Measurements from ENCODE around the gene CNOT1. TPM values are rescaled to one million over a fixed set of nuclear protein-coding genes. Genes with fewer than 3 reads are reported as not detected.
"Not testable (repeated sequence)": the region's sequence is repeated elsewhere in the genome, so short reads cannot be mapped to it uniquely, and the experiment has no call there.

Gene CNOT1
- polyA plus RNA-seq, 1 donor (not counting 4 experiments of a cell fraction or from before 2014, with no cell fraction given), result 163 TPM

DNA sequence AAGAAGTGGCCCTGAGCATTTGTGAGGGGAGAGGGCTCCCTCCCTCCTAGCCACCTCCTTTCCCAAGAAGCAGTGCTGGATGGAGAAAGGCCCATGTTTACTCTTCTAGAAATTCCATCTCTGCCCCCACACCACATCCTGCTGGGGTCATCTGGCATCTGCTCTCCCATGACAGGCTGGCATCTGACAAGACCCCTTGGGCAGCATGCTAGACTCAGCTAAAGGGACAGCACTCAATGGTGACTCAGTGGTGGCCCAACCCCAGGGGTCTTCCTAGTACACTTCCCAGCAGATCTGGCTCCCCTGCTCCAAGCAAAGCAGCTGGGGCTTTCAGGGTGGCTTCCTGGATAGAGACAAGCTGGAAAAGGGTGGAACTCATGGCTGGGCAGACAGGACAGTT, 40.6 kb upstream of the CNOT1 start:
- Histone ChIP-seq H3K4me1 (ENCODE audit: control insufficient read depth, extremely low read depth, insufficient read depth, low read length) (no peaks in the 10 kb centered on the region), H3K27ac (ENCODE audit: control insufficient read depth, insufficient read depth, low read length) (no peak overlapping the region), H3K9me1 (ENCODE audit: control insufficient read depth, extremely low read depth, insufficient read depth, low read length) (no peaks in the 10 kb centered on the region), H2AFZ (ENCODE audit: control insufficient read depth, low read length) (no peak overlapping the region), H3K9ac (ENCODE audit: control insufficient read depth, extremely low read depth, insufficient read depth, low read length) (no peak overlapping the region), H3K9me3 (ENCODE audit: control insufficient read depth, low read depth, low read length) (no peaks in the 10 kb centered on the region), H3K79me2 (ENCODE audit: control insufficient read depth, insufficient read depth, low read length) (no peaks in the 10 kb centered on the region), H3K4me3 (ENCODE audit: control insufficient read depth in 2 of 3, extremely low read depth in 1 of 3, insufficient read depth in 2 of 3, low read depth in 1 of 3, low read length in 3 of 3) (no peak overlapping the region), H3K27me3 (ENCODE audit: control insufficient read depth, extremely low read depth, insufficient read depth, low read length) (no peaks in the 10 kb centered on the region), H4K20me1 (ENCODE audit: control insufficient read depth, extremely low read depth, insufficient read depth, low read length) (no peaks in the 10 kb centered on the region), H3K36me3 (ENCODE audit: control insufficient read depth in 2 of 2, extremely low read depth in 1 of 2, insufficient read depth in 2 of 2, low read length in 2 of 2) (peaks cover 0 to 32% of the 10 kb centered on the region in 2 experiments), H3K4me2 (ENCODE audit: control insufficient read depth, extremely low read depth, insufficient read depth, low read depth, low read length) (no peak overlapping the region)
- no peak for DNase-seq (ENCODE audit: low read depth, low spot score)
- dilution Hi-C loops (cut with MboI; ENCODE audit: extremely low pct_ligation_motif_present, low sequenced_read_pairs), result no loop called here
- TF ChIP-seq EZH2 (IDR thresholded peaks at IDR 0.05; ENCODE audit: low read length), result no peak
- FAIRE-seq, result no peak

DNA sequence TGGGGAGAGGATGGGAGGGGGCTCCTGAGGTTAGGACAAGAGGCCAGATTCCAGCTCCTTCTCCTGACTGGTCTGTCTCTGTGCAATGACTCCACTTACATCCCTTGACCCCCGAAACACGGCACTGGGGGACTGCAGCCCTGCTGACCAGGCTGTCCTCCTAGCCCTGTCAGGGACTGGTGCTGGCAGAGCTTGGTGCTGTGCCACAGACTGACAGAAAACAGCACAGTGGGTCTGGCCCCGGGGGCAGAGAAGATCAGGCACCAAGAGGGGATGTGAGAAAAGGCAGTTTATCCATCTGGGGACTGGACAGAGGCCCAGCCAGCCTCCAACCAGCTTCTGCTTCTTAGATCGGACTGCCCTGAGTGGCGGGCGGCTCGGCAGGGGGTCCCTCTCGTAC, 35.6 kb upstream of the CNOT1 start:
- no peak for DNase-seq (ENCODE audit: low read depth, low spot score)
- Histone ChIP-seq H3K27ac (ENCODE audit: control insufficient read depth, insufficient read depth, low read length) (no peak overlapping the region), H2AFZ (ENCODE audit: control insufficient read depth, low read length) (no peak overlapping the region), H3K9me1 (ENCODE audit: control insufficient read depth, extremely low read depth, insufficient read depth, low read length) (no peaks in the 10 kb centered on the region), H3K9ac (ENCODE audit: control insufficient read depth, extremely low read depth, insufficient read depth, low read length) (no peak overlapping the region), H3K4me3 (ENCODE audit: control insufficient read depth in 2 of 3, extremely low read depth in 1 of 3, insufficient read depth in 2 of 3, low read depth in 1 of 3, low read length in 3 of 3) (no peak overlapping the region), H3K36me3 (ENCODE audit: control insufficient read depth in 2 of 2, extremely low read depth in 1 of 2, insufficient read depth in 2 of 2, low read length in 2 of 2) (peaks cover 0 to 4% of the 10 kb centered on the region in 2 experiments), H3K79me2 (ENCODE audit: control insufficient read depth, insufficient read depth, low read length) (no peaks in the 10 kb centered on the region), H3K4me1 (ENCODE audit: control insufficient read depth, extremely low read depth, insufficient read depth, low read length) (no peaks in the 10 kb centered on the region), H3K9me3 (ENCODE audit: control insufficient read depth, low read depth, low read length) (no peaks in the 10 kb centered on the region), H3K4me2 (ENCODE audit: control insufficient read depth, extremely low read depth, insufficient read depth, low read depth, low read length) (no peak overlapping the region), H3K27me3 (ENCODE audit: control insufficient read depth, extremely low read depth, insufficient read depth, low read length) (no peaks in the 10 kb centered on the region), H4K20me1 (ENCODE audit: control insufficient read depth, extremely low read depth, insufficient read depth, low read length) (no peaks in the 10 kb centered on the region)
- no peak for FAIRE-seq
- TF ChIP-seq, protein P1, sequence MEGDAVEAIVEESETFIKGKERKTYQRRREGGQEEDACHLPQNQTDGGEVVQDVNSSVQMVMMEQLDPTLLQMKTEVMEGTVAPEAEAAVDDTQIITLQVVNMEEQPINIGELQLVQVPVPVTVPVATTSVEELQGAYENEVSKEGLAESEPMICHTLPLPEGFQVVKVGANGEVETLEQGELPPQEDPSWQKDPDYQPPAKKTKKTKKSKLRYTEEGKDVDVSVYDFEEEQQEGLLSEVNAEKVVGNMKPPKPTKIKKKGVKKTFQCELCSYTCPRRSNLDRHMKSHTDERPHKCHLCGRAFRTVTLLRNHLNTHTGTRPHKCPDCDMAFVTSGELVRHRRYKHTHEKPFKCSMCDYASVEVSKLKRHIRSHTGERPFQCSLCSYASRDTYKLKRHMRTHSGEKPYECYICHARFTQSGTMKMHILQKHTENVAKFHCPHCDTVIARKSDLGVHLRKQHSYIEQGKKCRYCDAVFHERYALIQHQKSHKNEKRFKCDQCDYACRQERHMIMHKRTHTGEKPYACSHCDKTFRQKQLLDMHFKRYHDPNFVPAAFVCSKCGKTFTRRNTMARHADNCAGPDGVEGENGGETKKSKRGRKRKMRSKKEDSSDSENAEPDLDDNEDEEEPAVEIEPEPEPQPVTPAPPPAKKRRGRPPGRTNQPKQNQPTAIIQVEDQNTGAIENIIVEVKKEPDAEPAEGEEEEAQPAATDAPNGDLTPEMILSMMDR (optimal IDR thresholded peaks at IDR 0.05 in 1 of 3, IDR thresholded peaks at IDR 0.05 in 1 of 3, conservative IDR thresholded peaks at IDR 0.05 in 1 of 3; ENCODE audit: extremely low read depth in 1 of 3, insufficient read depth in 2 of 3, low read length in 3 of 3), result no peak
- TF ChIP-seq EZH2 (IDR thresholded peaks at IDR 0.05; ENCODE audit: low read length), result no peak
- dilution Hi-C loops (cut with MboI; ENCODE audit: extremely low pct_ligation_motif_present, low sequenced_read_pairs), result no loop called here

DNA sequence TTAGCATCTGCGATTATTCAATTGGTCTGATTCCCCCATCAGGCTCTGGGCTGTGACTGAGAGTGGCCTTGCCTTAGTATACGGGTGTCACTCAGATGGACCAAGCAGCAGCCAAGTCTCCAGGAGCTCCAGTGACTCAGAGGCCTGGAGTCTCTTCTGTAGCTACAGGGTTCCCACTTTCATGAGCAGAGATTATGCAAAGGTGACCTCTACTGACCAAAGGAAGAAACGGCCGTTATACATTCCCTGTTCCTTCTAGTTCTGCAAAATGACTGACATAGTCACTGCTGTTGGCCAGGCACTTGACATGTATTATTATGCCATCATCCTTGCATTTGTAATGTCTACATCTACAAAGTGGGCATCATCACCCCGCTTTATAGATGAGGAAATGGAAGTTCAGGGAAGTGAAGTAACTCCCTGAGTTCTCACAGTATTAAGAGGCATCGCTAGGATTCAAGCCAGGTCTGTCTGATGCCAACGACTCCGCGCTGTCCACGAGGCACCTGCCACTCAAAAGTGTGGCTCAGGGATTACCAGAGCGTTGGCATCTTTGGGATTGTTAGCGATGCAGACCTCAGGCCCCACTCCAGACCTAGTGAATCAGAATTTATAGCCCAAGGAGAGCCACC, 31.7 kb upstream of the CNOT1 start:
- no peak overlapping the region for H3K9ac ChIP-seq (ENCODE audit: control insufficient read depth, extremely low read depth, insufficient read depth, low read length)
- no peaks in the 10 kb centered on the region for H3K4me1 ChIP-seq (ENCODE audit: control insufficient read depth, extremely low read depth, insufficient read depth, low read length)
- no peak overlapping the region for H3K27ac ChIP-seq (ENCODE audit: control insufficient read depth, insufficient read depth, low read length)
- no peak overlapping the region for H3K4me3 ChIP-seq (ENCODE audit: control insufficient read depth in 2 of 3, extremely low read depth in 1 of 3, insufficient read depth in 2 of 3, low read depth in 1 of 3, low read length in 3 of 3)
- no peaks in the 10 kb centered on the region for H3K9me3 ChIP-seq (ENCODE audit: control insufficient read depth, low read depth, low read length)
- no peak for TF ChIP-seq EZH2 (IDR thresholded peaks at IDR 0.05; ENCODE audit: low read length)
- TF ChIP-seq, protein P1 (optimal IDR thresholded peaks at IDR 0.05 in 1 of 3, IDR thresholded peaks at IDR 0.05 in 1 of 3, conservative IDR thresholded peaks at IDR 0.05 in 1 of 3; ENCODE audit: extremely low read depth in 1 of 3, insufficient read depth in 2 of 3, low read length in 3 of 3), result peak; percentile 59 to 73 (median 68)
- DNase-seq (ENCODE audit: low read depth, low spot score) (no peak), FAIRE-seq (peak; percentile 71)
- H2AFZ ChIP-seq (ENCODE audit: control insufficient read depth, low read length), result no peak overlapping the region
- dilution Hi-C loops (cut with MboI; ENCODE audit: extremely low pct_ligation_motif_present, low sequenced_read_pairs), result no loop called here
- H4K20me1 ChIP-seq (ENCODE audit: control insufficient read depth, extremely low read depth, insufficient read depth, low read length), result no peaks in the 10 kb centered on the region
- no peaks in the 10 kb centered on the region for H3K36me3 ChIP-seq (ENCODE audit: control insufficient read depth in 2 of 2, extremely low read depth in 1 of 2, insufficient read depth in 2 of 2, low read length in 2 of 2)
- no peaks in the 10 kb centered on the region for H3K27me3 ChIP-seq (ENCODE audit: control insufficient read depth, extremely low read depth, insufficient read depth, low read length)
- H3K4me2 ChIP-seq (ENCODE audit: control insufficient read depth, extremely low read depth, insufficient read depth, low read depth, low read length), result no peak overlapping the region
- H3K79me2 ChIP-seq (ENCODE audit: control insufficient read depth, insufficient read depth, low read length), result no peaks in the 10 kb centered on the region
- no peaks in the 10 kb centered on the region for H3K9me1 ChIP-seq (ENCODE audit: control insufficient read depth, extremely low read depth, insufficient read depth, low read length)

DNA sequence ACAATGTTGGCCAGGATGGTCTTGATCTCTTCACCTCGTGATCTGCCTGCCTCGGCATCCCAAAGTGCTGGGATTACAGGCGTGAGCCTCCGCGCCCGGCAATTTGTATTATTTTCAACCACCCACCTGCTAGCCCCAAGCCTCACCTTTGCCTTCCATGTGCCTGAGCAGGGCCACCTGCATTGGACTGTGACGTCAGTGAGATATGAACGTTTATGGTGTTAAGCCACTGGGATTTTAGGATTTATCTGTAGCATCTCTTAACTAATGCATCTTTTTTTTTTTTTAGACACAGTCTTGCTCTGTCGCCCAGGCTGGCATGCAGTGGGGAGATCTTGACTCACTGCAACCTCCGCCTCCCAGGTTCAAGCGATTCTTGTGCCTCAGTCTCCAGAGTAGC, 30.3 kb upstream of the CNOT1 start:
- dilution Hi-C loops (cut with MboI; ENCODE audit: extremely low pct_ligation_motif_present, low sequenced_read_pairs); H2AFZ ChIP-seq (ENCODE audit: control insufficient read depth, low read length); H3K9me1 ChIP-seq (ENCODE audit: control insufficient read depth, extremely low read depth, insufficient read depth, low read length); H3K9me3 ChIP-seq (ENCODE audit: control insufficient read depth, low read depth, low read length); H4K20me1 ChIP-seq (ENCODE audit: control insufficient read depth, extremely low read depth, insufficient read depth, low read length); H3K4me3 ChIP-seq (ENCODE audit: control insufficient read depth in 2 of 3, extremely low read depth in 1 of 3, insufficient read depth in 2 of 3, low read depth in 1 of 3, low read length in 3 of 3); H3K4me1 ChIP-seq (ENCODE audit: control insufficient read depth, extremely low read depth, insufficient read depth, low read length); H3K9ac ChIP-seq (ENCODE audit: control insufficient read depth, extremely low read depth, insufficient read depth, low read length); FAIRE-seq; H3K79me2 ChIP-seq (ENCODE audit: control insufficient read depth, insufficient read depth, low read length); H3K4me2 ChIP-seq (ENCODE audit: control insufficient read depth, extremely low read depth, insufficient read depth, low read depth, low read length); DNase-seq (ENCODE audit: low read depth, low spot score); H3K36me3 ChIP-seq (ENCODE audit: control insufficient read depth in 2 of 2, extremely low read depth in 1 of 2, insufficient read depth in 2 of 2, low read length in 2 of 2); H3K27me3 ChIP-seq (ENCODE audit: control insufficient read depth, extremely low read depth, insufficient read depth, low read length); H3K27ac ChIP-seq (ENCODE audit: control insufficient read depth, insufficient read depth, low read length): not testable (repeated sequence)

Measured in keratinocyte (primary cell).